Ovary (tissue), 3 donors: Measurements from ENCODE around the gene LITAF.

Experiments
- EP300 ChIP-seq: sonication (generic); formaldehyde crosslinking; IDR thresholded peaks from one replicate; pipeline ENCODE4 v1.6.1; 2017; ENCODE audit warnings: antibody characterized with exemption
- POLR2A ChIP-seq: fragments of 450-650 bp; IDR thresholded peaks from one replicate; pipeline ENCODE4 v1.6.1; 2017; ENCODE audit warnings: antibody characterized with exemption, mild to moderate bottlenecking, moderate library complexity
- TF ChIP-seq, protein P1 (sequence below), 3 donors: fragments of 450-650 bp in 2 of 3; fragments of 200-600 bp in 1 of 3; IDR thresholded peaks; one replicate each; pipeline versions ENCODE4 v1.5.1 to v1.8.0; 2016 to 2022; ENCODE audit warnings: antibody characterized with exemption in 3 of 3, mild to moderate bottlenecking in 1 of 3
- donor health status: DM: no; HTN: no; CAD: no.

DNA sequence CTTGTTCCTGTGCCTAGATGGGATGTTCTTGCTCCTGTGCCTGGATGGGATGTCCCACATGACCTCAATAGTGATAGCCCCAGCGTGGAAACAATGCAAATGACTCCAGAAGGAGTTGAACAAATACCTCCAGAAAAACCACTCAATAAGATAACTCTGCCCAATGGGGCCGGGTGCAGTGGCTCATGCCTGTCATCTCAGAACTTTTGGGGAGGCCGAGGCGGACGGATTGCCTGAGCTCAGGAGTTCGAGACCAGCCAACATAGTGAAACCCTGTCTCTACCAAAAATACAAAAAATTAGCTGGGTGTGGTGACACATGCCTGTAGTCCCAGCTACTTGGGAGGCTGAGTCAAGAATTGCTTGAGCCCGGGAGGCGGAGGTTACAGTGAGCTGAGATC, 15.2 kb upstream of the LITAF start:
- TF ChIP-seq, protein P1, sequence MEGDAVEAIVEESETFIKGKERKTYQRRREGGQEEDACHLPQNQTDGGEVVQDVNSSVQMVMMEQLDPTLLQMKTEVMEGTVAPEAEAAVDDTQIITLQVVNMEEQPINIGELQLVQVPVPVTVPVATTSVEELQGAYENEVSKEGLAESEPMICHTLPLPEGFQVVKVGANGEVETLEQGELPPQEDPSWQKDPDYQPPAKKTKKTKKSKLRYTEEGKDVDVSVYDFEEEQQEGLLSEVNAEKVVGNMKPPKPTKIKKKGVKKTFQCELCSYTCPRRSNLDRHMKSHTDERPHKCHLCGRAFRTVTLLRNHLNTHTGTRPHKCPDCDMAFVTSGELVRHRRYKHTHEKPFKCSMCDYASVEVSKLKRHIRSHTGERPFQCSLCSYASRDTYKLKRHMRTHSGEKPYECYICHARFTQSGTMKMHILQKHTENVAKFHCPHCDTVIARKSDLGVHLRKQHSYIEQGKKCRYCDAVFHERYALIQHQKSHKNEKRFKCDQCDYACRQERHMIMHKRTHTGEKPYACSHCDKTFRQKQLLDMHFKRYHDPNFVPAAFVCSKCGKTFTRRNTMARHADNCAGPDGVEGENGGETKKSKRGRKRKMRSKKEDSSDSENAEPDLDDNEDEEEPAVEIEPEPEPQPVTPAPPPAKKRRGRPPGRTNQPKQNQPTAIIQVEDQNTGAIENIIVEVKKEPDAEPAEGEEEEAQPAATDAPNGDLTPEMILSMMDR (IDR thresholded peaks at IDR 0.05), result no peak
- TF ChIP-seq EP300 (no peak), POLR2A (no peak)
